ENCODE data around the gene GGA1.
A peak's percentile ranks its signal among the peaks of the same experiment; 100 is the strongest.
"Not testable (repeated sequence)": the region's sequence is repeated elsewhere in the genome, so short reads cannot be mapped to it uniquely, and the experiment has no call there.

The GGA1 gene

DNA sequence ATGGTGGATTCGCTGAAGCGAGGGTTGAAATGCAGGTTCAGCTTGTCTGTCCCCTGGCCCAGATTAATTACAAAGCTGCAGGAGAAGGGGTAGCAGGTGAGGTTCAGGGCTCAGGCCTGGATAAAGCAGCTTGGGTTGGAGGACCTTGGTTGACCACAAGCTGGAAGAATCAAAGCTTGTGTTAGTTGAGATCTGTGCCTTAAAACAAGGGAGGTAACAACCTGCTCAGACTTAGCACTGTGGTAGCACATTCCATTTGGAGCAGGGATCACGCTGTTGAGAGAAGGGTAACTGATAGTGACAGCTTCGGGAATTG, 38.0 kb upstream of the GGA1 start:
- DNase-seq (ENCODE audit: low spot score), result no peak

DNA sequence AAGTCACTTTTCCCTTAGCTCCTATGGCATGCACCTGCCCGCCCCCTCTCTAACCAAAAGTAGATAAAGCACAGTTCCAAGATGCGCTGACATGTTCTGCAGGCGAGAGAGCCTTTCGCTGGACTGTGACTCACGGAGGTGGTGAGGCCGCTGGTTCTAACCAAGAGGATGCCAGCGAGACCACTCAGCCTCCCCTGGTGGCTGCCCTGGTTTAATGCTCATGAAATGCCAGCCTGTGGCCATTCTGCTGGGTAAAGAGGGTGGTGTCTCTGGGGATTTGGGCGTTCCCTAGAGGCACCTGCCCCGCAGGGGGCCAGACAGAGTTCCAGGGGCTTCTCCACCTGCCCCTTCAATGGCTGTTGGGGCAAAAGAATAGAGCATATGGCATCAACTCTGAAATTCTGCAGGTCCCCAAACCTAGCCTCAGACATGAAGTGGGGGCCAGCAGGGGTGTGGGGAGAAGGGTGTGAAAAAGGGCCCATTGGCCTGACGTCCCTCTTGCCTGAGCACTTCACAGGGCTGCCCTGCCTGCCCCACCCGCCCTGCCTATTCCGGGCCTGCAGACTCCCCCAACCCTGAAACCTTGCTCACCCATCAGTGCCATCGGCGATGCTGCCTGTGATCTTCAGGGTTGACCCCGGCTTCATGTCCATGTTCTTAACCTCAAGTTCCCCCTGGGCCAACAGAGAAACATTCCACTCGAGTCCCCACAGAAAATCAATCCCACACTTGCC, 37.2 kb upstream of the GGA1 start:
- no peak for DNase-seq (ENCODE audit: low spot score)

- DNase-seq (ENCODE audit: low spot score), result no peak
These were observed 36.7 kb upstream of the GGA1 start for GRCh38 chr22:37571992-37572373.

GRCh38 chr22:37575490-37576003, 33.1 kb upstream of the GGA1 start:
- no peak for DNase-seq (ENCODE audit: low spot score)

DNA sequence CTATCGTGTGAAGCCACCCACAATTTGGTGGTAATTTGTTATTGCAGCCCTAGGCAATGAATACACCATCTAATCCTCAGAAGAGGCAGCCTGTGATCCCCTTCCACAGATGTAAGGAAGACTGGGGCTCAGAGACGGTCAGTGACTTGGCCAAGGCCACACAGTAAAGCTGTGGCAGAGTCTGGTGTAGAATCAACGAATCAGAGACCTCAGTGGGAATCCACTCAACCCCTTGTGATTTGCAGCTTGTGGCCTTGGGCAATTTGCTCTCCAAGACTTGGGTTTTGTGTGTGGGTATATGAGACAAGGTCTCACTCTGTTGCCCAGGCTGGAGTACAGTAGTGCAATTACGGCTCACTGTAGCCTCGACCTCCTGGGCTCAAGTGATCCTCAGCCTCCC, 30.6 kb upstream of the GGA1 start:
- no peak for DNase-seq (ENCODE audit: low spot score)

DNA sequence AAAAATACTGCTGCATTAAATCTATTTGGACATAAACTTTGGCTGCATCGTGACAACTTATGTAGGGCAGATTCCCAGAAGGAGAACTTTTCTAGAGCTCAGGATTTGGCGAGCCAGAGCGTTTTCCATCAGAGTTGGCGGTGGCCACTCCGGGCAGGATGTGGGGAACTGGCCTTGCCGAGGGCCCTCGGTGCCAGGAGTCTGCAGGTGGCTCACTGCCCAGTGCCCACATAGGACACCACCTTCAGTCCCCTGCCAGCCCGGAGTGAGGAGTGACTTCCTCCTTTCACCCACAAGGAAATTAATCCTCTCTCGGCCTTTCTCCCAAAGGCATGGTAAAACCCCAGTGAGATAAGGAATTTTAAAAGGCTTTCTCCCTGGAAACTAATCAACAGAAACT, 27.1 kb upstream of the GGA1 start:
- peak; percentile 35 for DNase-seq (ENCODE audit: low spot score)

- DNase-seq (ENCODE audit: low spot score), result no peak
These were observed 26.1 kb upstream of the GGA1 start for GRCh38 chr22:37582526-37582925.

DNA sequence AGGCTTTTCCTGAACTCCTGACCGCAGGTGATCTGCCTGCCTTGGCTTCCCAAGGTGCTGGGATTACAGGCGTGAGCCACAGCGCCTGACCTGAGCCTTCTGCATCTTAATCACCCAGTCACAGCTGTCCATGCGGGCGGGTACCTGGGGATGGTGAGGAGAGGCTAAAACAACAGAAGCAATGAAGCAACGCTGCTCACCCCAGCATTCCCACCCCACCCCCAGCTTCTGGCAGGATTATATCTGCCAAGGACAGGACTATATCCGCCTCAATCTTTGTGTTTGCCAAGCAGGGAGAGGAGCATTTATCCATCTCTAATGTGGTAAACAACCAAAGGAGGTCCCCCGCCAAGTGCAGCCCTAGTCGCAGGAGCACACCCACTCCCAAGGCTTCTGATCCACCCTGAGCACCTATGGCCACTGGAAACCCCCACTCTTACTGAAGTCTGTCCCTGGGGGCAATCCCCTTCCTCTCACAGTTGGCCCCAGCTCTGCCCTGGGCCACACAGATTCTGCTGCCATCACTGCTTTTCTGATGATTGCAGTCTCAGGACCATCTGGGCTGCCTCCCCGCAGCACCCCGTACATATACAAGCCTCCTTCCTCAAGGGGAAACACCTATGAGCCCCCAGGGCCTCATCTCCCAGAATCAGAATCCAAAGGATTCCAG, 20.0 kb upstream of the GGA1 start:
- DNase-seq (ENCODE audit: low spot score), result no peak

- no peak for DNase-seq (ENCODE audit: low spot score)
These were observed 19.0 kb upstream of the GGA1 start for GRCh38 chr22:37589636-37590035.

GRCh38 chr22:37591081-37591480, 17.6 kb upstream of the GGA1 start:
- DNase-seq (ENCODE audit: low spot score), result not testable (repeated sequence)

- DNase-seq (ENCODE audit: low spot score), result no peak
These were observed 16.7 kb upstream of the GGA1 start for GRCh38 chr22:37591823-37592404.

- no peak for DNase-seq (ENCODE audit: low spot score)
These were observed 14.4 kb upstream of the GGA1 start for GRCh38 chr22:37594237-37594636.

DNA sequence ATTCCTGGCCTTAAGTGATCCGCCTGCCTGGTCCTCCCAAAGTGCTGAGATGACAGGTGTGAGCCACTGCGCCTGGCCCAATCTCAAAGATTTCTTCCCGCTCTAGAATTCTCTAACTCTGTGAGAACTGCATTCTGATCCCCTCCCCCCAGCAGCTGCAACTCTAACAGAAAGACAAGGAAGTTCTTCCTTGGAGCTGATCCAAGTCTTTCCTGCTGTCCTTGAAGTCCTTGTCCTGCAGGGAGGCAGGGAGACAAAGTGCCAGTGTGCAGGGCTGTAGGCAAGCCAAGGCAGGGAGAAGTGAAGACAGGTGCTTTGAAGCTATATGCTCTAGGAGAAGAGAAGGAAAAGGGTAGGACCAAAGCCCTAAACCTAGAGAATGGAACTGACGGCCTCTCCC, 9.5 kb upstream of the GGA1 start:
- DNase-seq (ENCODE audit: low spot score), result no peak

- no peak for DNase-seq (ENCODE audit: low spot score)
These were observed 7.5 kb upstream of the GGA1 start for GRCh38 chr22:37601203-37601539.

DNA sequence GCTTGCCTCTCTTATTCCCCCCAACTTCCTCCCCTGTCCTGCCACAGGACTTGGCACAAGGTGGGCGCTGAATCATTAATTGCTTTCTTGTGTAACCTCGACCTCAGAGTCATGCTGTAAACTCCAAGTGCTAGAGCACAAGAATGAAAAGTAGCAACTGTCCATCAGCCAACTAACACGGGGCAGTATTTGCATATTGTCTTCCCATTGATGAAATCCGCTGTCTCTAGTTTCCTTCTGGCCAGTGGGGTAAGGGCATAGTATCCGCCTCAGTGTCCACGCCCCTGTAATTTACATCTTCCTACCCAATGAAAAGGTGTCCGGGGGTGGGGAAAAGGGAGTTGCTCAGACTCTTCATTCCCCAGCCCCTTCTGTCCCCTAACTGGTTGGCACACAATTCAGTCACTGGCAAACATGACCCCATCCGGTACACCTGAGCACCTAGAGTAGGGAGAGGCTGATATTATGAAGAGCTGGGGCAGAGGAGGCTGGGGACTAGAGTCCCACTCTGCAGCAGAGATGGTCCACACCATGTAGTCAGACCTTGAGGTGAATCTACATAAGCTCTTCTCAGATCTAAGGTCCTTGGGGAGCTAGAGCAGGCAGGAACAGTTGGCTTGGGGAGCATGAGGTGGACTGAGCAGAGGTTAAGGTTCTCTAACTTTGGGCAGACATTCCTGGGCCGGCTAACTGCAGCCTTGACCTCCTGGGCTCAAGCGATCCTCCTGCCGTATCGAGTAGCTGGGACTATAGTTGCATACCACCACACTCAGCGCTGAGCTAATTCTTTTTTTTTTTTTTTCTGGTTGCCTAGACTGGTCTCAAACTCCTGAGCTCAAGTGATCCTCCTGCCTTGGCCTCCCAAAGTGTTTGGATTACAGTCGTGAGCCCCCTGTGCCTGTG, 6.8 kb upstream of the GGA1 start:
- DNase-seq (ENCODE audit: low spot score), result no peak

DNA sequence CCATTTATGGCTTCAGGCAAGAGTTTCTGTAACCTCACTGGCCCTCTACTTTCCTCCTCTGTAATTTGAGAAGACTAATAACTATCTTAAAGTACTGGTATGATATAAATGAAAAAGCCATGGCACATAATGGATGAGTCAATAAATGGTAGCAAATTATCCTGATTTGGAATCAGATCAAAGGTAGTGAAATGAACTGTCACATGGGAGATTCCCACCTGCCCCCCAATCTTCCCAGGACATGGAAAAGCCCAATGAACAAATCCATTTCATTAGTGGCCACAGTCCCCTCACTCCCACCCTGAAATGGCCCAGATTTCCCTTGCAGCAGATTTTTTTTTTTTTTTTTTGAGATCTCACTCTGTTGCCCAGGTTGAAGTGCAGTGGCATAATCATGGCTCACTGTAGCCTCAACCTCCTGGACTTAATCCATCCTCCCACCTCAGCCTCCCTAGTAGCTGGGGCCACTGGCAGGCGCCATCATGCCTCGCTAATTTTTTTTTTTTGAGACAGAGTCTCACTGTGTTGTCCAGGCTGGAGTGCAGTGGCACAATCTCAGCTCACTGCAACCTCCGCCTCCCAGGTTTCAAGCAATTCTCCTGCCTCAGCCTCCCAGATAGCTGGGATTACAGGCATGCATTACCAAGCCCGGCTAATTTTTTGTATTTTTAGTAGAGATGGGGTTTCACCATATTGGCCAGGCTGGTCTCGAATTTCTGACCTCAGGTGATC, 5.9 kb upstream of the GGA1 start:
- not testable (repeated sequence) for DNase-seq (ENCODE audit: low spot score)

DNA sequence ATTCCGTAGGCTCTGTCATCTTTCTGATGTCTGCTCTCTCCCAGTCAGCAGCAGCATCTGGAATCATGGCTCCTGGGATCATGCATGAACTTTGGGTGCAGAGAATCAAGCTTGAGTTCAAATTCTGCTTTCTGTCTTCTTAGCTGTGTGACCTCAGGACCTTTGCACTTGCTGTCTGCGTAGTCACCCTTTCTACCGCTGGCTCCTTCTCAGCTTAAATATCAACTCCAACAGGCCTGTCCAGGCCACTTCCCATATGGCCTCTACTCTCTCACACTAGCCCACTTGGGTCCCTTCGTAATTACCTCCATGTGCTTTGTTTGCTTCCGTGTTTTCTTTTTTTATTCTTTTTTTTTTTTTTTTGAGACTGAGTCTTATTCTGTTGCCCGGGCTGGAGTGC, 4.6 kb upstream of the GGA1 start:
- no peak for DNase-seq (ENCODE audit: low spot score)

DNA sequence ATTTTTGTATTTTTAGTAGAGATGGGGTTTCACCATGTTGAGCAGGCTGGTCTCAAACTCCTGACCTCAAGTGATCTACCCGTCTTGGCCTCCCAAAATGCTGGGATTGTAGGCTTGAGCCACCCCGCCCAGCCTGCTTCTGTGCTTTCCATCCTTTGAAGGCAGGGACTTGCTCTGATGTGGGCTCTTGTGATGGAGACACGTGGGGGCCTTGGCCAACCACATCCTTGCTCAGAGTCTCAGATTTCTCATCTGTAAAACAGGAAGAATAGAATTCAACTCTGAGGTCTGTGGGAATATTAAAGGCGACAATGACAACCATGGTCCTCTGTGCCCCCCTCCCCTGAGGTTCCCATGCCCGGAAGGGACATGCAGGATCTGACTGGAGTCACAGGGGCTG, 3.8 kb upstream of the GGA1 start:
- no peak for DNase-seq (ENCODE audit: low spot score)

- DNase-seq (ENCODE audit: low spot score), result peak; percentile 89
These were observed 1.4 kb upstream of the GGA1 start for GRCh38 chr22:37607010-37607934.

DNA sequence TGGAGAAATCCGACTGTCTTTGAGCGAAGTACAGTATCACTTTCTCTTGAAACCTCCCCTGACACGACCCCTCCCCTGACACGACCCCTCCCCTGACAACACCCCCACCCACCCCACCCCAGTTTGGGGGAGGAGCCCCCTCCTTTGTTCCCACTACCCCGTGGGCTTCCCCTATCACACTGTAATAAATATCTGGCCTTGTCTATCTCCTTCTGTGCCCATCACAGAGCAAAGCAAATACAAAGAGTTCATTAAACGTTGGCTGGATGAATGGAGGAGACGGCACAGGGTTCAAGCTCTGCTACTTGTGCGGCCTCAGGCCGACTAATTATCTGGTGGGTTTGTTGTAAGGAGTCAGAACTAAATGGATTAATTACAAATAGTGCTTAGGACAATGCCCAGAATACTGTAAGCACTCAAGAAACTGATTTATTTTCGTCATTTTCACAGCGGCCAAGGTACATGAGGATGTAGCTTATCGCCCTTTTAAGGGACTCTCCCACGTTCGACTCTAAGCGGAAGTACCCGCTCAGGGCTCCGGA, 628 bp upstream of the GGA1 start:
- no peak for DNase-seq (ENCODE audit: low spot score)
